Measurements from ENCODE around the gene CACNB4.
"Not testable (repeated sequence)": the region's sequence is repeated elsewhere in the genome, so short reads cannot be mapped to it uniquely, and the experiment has no call there.

CACNB4 gene

GRCh38 chr2:152098496-152099366 lies at the start of gene CACNB4:
CACNB4 (minus strand) TSS chr2:152099044.
- no peak for DNase-seq (ENCODE audit: low spot score)

GRCh38 chr2:152134488-152135280 lies 35.8 kb upstream of the CACNB4 start:
- peak; percentile 75 for DNase-seq (ENCODE audit: low spot score)

- DNase-seq (ENCODE audit: low spot score), result no peak
Observed at GRCh38 chr2:152132306-152132705, 33.5 kb upstream of the CACNB4 start.

- no peak for DNase-seq (ENCODE audit: low spot score)
Observed at GRCh38 chr2:152127628-152128027, 28.8 kb upstream of the CACNB4 start.

GRCh38 chr2:152126664-152127063 lies 27.8 kb upstream of the CACNB4 start:
- DNase-seq (ENCODE audit: low spot score), result no peak

- no peak for DNase-seq (ENCODE audit: low spot score)
Observed at GRCh38 chr2:152122161-152122560, 23.3 kb upstream of the CACNB4 start.

GRCh38 chr2:152120430-152120829 lies 21.6 kb upstream of the CACNB4 start:
- no peak for DNase-seq (ENCODE audit: low spot score)

GRCh38 chr2:152115952-152116351 lies 17.1 kb upstream of the CACNB4 start:
- DNase-seq (ENCODE audit: low spot score), result no peak

- no peak for DNase-seq (ENCODE audit: low spot score)
Observed at GRCh38 chr2:152114366-152114765, 15.5 kb upstream of the CACNB4 start.

- not testable (repeated sequence) for DNase-seq (ENCODE audit: low spot score)
Observed at GRCh38 chr2:152107140-152107539, 8.3 kb upstream of the CACNB4 start.

GRCh38 chr2:152106464-152106863 lies 7.6 kb upstream of the CACNB4 start:
- no peak for DNase-seq (ENCODE audit: low spot score)

- no peak for DNase-seq (ENCODE audit: low spot score)
Observed at GRCh38 chr2:152103271-152103670, 4.4 kb upstream of the CACNB4 start.

- DNase-seq (ENCODE audit: low spot score), result no peak
Observed at GRCh38 chr2:152100961-152101360, 2.1 kb upstream of the CACNB4 start.

GRCh38 chr2:152099367-152100050 lies 665 bp upstream of the CACNB4 start:
- no peak for DNase-seq (ENCODE audit: low spot score)

- no peak for DNase-seq (ENCODE audit: low spot score)
Observed at GRCh38 chr2:152097801-152098495, 896 bp downstream of the CACNB4 start.

- DNase-seq (ENCODE audit: low spot score), result no peak
Observed at GRCh38 chr2:152097290-152097800, 1.5 kb downstream of the CACNB4 start.

- no peak for DNase-seq (ENCODE audit: low spot score)
Observed at GRCh38 chr2:152095146-152095545, 3.7 kb downstream of the CACNB4 start.

- no peak for DNase-seq (ENCODE audit: low spot score)
Observed at GRCh38 chr2:152094014-152094413, 4.8 kb downstream of the CACNB4 start.

GRCh38 chr2:152093464-152093863 lies 5.4 kb downstream of the CACNB4 start:
- DNase-seq (ENCODE audit: low spot score), result no peak

GRCh38 chr2:152092095-152092494 lies 6.7 kb downstream of the CACNB4 start:
- DNase-seq (ENCODE audit: low spot score), result no peak

- DNase-seq (ENCODE audit: low spot score), result not testable (repeated sequence)
Observed at GRCh38 chr2:152090726-152091125, 8.1 kb downstream of the CACNB4 start.

- no peak for DNase-seq (ENCODE audit: low spot score)
Observed at GRCh38 chr2:152089238-152089637, 9.6 kb downstream of the CACNB4 start.

Measured in activated CD4-positive, alpha-beta T cell treated with anti-CD3 and anti-CD28 coated beads, Interleukin-2, Interleukin-4, amounts not matched to agents 100 ng/mL and 50 ng/mL, durations not matched to agents 16 hours and 8 hours (primary cell).